HG02840 (cell line): ENCODE measurements around the gene PPM1E.
"Not testable (repeated sequence)": the region's sequence is repeated elsewhere in the genome, so short reads cannot be mapped to it uniquely, and the experiment has no call there.

Source experiments
- ATAC-seq: cut with Tn5 transposase; IDR thresholded peaks from one replicate; pipeline ENCODE4 v1.9.1; 2021; ENCODE audit warnings: mild to moderate bottlenecking, moderate library complexity, moderate number of reproducible peaks; ENCODE audit not compliant: unreplicated experiment, low FRiP score

PPM1E gene

DNA sequence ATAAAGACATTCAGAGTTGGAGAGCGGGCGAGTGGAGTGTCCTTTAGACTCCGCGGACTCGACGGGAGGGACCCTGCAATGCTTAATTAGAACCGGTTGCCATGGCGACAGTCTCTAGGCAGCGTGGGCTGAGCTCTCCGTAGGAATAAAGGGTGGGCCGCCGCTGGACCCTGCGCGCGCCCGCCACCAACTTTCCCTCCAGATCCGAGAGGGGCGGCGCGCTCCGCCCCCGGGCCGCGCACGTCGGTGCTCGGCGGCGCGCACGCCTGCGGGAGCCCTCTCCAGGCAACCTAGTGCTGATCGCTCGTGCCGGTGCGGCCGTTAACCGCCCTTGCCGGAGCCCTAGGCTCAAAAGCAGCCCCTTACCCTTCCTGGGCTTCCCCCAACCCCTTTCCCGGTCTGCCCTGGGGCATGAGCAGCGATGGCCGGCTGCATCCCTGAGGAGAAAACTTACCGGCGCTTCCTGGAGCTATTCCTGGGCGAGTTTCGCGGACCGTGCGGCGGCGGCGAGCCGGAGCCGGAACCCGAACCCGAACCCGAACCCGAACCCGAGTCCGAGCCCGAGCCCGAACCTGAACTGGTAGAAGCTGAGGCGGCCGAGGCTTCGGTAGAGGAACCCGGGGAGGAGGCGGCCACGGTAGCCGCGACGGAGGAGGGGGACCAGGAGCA is at the start of gene PPM1E:
PPM1E (plus strand) TSS at position 278 of the 669 bp plus-strand sequence.
- ATAC-seq = no peak

DNA sequence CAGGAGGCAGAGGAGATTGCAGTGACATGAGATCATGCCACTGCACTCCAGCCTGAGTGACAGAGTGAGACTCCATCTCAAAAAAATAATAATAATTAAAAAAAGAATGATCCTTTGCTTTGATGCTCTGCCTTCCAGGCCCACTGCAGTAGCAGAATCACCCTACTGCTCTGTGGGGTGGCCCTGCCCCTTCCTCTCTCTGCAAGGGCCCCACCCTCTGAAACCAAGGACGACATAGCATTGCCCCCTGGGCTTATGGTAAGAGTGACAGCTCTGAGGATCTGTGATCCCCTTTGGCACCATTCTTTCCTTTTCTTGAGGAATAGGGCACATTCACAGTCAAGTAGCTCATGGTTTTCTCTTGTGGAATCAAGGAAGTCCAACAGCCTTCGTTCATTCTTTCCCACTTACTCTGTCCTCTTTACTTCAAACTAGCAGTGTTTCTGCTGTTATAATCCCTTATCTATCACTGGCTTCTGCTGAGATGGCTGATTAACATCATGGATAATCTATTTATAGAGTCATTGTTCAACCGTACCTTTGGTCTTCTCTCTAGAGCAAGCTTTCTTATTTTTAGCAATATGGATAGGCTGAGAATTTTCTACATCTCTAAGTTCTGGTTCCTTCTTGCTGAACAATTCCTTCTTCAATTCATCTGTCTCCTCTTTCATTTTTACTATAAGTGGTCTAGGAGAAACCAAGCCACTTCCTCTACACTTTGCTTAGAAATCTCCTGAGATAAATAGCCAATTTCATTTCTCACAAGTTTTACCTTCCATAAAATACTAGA is 49.1 kb upstream of the PPM1E start:
- ATAC-seq = no peak

DNA sequence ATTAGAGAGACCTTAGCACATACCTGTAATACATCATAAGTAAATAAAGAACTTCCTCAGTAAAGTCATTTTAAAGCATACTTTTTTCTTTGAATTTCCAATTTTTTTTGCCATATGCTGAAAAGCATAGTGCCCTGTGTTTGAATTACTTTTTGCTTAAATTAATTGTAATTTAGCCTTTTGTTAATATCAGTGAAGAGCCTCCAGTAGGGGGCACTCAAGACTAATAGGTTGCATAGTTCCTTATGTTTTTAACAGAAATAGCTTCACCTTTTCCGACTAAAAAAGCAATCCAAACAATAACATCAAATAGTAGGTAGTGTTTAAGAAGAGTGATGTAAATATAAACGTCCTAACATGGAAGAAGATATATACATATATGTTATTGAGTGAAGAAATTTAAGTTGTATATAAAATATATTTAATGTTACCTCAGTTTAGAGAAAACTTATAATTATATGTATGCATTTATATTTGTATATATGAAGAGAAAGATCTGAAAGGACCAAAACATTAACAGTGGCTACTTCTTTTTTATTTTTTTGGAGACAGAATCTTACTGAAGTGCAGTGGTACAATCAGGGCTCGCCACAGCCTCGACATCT is 44.6 kb upstream of the PPM1E start:
- no peak for ATAC-seq

DNA sequence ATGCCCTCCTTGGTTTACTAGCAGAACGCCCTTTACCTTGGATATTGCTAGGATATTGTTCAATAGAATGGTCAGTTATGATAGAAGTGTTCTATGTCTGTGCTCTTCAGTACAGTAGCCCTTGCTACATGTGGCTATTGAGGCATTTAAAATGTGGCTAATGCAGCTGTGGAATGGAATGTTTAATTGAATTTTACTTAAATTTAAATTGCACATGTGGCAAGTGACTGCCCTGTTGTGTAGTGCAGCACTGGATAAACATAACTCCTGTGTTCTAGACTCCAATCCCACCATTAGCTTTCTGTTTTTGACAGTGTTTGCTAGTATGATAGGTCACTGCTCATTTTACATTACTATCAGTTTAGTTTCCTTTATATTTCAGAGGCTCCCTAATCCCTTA is 33.4 kb upstream of the PPM1E start:
- no peak for ATAC-seq

DNA sequence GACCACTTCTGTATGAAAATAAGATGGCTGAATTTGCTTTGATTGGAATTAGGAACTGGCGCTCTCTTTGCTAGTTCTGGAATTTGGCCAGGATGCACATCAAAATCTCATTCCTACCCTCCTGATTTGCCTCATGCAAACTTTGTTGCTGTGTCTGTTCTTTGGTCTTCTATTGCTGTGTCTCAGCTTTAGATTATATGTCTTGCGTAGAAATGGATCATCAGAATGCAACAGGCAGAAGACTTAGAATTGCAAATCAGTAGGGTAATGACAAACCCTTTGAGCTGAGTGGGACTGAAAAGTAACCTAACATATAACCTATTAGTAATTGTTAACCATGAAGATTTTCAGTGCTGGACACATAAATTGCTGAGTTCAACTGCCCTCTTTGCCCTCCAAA is 33.0 kb upstream of the PPM1E start:
- no peak for ATAC-seq

DNA sequence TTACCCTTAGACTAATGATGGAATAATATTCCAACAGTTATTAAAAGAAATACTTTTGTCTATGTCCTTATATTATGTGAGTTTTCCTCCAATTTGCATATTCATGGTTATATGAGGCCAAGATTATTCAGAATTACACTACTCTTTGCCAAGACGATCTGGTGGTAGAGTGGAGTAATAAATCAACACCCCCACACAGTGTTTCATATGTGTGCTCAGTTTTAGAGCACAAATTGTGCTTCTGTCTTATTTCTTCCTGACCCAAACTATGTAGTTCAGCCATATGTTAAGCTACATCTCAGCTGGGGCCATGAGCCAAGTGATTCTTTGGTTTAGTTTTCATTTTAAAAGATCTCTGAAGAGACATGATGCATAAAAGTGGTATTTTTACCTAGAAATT is 26.9 kb upstream of the PPM1E start:
- no peak for ATAC-seq

DNA sequence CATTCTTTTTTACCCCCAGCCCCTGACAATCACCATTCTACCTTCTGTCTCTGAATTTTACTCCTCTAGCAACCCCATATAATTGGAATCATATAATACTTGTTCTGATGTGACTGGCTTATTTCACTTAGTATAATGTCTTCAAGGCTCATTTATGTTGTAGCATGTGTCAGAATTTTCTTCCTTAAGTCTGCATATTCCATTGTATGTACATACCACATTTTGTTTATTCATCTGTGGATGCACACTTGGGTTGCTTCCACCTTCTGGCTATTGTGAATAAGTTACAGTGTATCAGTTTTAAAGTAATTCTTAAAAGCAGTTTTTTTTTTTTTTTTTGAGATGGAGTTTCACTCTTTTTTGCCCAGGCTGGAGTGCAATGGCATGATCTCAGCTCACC is 24.7 kb upstream of the PPM1E start:
- no peak for ATAC-seq

DNA sequence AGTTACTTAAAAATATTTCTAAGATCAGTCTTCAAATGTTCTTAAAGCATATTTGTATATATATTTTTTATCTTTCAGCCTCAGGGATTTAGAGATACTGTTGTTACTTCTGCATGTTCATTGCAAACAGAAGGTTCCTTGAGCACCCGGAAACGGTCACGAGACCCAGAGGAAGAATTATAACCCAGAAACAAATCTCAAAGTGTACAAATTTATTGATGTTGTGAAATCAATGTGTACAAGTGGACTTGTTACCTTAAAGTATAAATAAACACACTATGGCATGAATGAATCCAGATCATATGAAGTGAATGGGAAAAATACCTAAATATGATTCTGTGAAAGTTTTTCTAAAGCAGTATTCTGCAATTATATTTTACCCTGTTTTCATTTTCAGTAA is 21.6 kb upstream of the PPM1E start:
- no peak for ATAC-seq

DNA sequence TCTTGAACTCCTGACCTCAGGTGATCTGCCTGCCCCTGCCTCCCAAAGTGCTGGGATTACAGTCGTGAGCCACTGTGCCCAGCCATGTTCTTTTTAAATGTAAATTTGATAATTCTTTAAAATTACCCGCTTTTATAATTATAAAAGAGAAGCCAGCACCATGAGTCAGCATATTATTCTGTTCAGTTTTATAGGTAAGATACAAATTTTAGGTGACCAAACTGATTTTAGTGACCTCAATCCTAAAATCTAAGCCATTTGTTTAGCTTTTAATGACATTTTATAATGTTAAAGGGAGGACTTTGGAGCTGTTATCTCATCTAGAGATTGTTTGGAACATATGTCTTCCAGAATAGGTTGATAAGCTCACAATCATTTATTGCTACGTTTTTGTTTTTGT is 20.8 kb upstream of the PPM1E start:
- no peak for ATAC-seq

DNA sequence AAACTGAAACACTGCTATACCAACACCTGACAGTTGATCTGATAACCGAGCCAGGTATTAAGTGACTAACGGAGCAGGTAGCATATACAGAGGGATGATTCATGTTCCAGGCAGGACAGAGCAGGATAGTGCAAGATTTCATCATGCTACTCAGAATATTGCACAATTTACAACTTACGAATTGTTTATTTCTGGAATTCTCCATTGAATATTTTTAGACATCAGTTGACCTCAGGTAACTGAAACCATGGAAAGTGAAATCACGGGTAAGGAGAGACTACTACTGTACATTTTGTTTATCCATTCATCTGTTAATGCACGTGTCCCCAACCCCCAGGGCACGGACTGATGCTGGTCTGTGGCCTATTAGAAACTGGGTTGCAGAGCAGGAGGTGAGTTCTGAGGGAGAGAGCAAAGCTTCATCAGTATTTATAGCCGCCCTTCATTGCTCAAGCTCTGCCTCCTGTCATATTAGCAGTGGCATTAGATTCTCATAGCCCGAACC is 14.5 kb upstream of the PPM1E start:
- no peak for ATAC-seq

DNA sequence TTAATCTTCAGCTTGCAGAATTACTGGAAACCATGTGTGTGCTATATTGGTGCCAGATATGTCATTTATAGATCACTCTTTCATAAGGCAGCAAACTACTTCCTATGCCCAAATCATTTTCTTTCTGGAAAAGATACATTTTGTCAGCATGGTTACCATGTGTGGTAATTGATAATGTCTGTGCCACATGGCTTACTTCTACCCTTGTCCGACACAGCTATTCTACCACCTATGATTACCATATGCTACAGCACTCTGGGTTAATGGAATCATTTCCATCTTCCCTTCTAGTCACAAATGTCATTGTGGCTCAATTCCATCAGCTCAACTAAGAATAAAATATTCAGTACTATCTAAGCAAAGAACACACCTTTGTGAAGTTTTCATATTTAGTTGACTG is 8.0 kb upstream of the PPM1E start:
- ATAC-seq = no peak

DNA sequence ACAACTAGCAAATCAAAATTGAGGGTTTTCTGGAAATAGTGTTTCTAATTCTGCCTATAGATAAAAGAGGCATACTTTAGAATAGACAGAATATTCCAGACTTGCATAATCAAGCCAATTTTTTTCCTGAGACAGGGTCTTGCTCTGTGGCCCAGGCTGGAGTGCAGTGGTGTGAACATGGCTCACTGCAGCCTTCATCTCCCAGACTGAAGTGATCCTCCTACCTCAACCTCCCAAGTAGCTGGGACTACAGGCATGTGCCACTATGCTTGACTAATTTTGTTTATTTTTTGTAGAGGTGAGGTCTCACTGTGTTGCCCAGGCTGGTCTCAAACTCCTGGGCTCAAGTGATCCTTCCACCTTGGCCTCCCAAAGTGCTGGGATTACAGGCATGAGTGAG is 6.0 kb upstream of the PPM1E start:
- ATAC-seq = not testable (repeated sequence)

DNA sequence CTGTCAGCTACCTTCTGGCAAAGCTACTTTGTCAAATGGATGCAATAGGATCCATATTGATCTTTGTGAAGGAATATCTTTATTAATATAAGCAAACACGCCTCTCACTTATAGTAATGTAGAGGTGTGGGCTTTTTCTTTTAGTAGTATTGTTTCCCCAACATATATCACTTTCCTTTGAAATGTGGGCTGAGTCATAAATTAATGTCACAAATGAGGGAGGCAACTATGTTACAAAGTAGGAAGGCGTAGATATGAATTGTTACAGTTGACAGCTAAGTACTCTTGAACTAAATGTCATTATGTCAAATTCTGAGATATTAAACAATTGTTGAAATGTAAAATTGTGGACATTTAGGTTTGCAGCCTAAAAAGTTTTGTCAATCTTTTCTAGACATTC is 2.6 kb upstream of the PPM1E start:
- no peak for ATAC-seq

DNA sequence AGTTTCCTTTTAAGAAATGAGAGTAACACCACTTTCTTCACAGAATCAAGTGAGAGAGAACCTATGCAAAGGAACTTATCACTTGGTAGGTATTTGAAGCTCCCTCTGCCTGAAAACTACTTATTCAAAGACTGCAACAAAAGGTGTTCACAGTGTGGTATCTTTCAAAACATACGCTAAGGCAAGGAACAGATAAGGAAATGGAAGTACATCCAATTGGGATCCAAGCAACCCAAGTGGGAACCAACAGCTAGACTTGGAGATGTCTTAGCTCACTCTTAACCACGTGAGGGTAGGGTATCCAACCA is 431 bp upstream of the PPM1E start:
- no peak for ATAC-seq

DNA sequence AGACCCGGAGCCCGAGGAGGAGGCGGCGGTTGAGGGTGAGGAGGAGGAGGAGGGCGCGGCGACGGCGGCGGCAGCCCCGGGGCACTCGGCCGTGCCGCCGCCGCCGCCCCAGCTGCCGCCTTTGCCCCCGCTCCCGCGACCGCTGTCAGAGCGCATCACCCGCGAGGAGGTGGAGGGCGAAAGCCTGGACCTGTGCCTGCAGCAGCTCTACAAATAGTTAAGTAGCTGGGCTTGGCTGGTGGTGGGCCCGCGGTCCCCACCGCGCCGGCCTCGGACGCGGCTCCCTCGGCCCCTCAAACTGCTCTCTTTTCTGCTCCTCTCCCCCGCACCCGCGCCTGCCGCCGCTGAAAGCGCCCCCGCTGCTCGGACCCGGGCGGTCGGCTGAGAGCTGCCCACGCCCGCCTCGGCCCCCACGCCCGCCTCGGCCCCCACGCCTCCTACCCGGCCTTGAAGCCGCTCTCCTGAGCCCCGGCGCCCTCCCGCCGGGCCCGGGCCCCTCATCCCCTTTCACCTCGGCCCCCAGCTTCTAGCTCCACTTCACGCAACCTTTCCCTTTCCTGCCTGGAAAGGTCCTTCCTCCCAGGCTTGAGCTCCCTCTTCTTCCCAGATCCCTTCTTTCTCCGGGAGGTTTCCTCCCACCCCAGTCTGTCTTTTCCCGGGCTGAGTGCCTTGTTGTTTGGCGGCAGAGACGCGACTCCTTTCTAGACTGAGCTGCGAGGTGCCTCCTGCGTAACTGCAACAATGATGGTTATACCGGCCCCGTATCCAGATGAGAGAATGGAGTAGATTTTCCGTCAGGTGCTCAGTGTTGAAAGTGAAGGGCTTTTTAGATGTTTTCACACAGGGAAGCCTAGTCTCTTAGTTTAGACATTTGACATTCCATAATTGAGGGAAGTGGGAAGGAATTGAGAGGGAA is 850 bp downstream of the PPM1E start:
- no peak for ATAC-seq

DNA sequence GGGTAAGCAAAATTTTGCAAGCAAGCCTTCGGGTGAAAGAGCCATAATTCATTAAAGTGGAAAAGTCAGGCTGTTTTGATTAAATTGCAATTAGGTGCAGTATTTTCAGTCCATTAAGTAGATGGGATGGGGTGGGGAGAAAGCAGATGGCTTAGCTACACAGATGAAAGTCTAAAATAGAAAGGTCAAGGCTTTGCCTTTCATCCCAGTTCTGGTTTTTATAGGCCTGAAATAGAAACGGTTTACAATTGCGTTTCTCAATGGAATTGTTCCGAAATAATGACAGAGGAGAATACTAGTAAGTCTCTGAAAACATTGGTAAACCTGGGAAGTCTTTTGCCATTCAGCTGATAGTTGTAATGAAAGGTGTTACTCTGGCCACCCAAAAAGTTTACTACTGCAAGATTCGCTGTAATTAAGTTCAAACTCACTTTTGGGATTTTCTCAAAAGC is 1.5 kb downstream of the PPM1E start:
- ATAC-seq = no peak

DNA sequence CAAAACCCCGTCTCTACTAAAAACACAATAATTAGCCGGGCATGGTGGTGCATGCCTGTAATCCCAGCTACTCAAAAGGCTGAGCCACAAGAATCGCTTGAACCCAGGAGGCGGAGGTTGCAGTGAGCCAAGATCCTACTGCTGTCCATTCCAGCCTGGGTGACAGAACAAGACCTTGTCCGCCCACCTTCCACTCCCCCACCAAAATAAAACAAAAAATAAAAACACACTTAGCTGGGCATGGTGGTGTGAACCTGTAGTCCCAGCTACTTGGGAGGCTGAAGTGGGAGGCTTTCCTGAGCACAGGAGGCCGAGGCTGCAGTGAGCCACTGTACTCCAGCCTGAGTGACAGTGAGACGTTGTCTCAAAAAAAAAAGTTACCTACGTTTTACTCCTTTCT is 3.2 kb downstream of the PPM1E start:
- no peak for ATAC-seq

DNA sequence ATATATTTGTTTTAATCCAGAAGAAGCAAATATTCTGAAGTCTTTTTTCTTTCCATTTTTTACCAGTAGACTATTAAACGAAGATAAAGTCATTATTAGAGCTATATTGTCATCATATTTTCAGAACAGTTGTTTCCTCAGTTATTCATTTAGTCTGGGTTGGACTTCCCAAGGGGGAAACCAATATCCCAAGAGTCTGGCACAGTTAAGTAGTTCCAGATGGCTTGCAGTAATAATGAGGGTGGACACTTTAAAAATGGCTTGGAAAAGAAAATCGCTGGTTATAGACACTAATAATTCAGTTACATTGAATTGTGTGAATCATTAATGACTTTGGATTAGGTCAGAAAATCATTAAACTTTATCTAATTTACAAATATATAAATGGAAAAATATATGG is 3.9 kb downstream of the PPM1E start:
- ATAC-seq = no peak

DNA sequence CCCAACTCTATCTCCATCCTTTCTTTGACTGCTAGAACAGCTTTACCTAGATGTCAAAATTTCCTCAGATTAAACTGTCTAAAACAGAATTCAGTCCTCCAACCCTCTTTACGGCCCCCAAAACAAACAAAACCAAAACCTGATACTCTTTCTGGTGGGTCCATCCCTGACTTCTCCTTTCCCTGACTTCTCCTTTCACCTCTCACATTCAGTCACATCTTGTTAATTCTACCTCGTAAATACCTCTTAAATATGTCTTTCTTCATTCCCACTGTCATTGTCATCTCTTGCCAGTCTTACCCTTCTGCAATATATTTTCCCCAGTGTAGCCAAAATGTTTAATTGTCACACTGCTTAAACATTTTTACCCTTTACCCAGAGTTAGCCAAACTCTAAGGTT is 4.6 kb downstream of the PPM1E start:
- no peak for ATAC-seq

DNA sequence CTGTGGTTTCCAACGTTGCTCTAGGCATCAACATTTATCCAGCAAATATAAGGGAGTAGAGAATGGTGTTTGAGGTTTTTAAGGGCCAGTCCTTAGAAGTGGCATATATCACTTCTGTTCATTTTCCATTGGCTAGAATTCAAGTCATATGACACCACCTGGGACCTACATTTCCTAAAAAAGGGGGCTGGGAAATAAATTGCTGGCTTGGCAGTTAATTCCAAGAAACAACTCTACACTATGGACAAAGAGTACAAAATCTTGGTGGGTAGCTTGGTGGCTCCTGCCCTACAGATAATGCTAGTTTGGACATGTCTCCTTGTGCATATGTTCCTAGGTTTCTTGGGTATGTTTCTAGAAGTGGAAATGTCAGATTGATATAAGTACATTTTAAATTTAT is 7.6 kb downstream of the PPM1E start:
- no peak for ATAC-seq

DNA sequence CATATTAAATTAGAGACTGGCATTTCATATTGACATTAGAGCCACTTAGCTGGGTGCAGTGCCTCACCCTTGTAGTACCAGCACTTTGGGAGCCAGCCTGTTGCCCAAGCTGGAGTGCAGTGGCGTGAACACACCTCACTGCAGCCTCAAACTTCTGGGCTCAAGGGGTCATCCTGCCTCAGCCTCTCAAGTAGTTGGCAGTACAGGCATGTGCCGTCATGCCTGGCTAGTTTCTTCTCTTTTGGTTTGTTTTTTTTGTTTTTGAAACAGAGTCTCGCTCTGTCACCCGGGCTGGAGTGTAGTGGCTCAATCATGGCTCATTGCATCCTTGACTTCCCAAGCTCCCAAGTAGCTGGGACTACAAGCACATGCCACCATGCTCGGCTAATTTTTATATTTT is 8.7 kb downstream of the PPM1E start:
- ATAC-seq = no peak
